Measurements from ENCODE around the gene COL4A3. TPM values are rescaled to one million over a fixed set of nuclear protein-coding genes. Genes with fewer than 3 reads are reported as not detected.

COL4A3 gene
- total and polyA plus RNA-seq, 9 of the 15 experiments (the other 6 are each of a cell fraction or from before 2014, with no cell fraction given), result not detected

DNA sequence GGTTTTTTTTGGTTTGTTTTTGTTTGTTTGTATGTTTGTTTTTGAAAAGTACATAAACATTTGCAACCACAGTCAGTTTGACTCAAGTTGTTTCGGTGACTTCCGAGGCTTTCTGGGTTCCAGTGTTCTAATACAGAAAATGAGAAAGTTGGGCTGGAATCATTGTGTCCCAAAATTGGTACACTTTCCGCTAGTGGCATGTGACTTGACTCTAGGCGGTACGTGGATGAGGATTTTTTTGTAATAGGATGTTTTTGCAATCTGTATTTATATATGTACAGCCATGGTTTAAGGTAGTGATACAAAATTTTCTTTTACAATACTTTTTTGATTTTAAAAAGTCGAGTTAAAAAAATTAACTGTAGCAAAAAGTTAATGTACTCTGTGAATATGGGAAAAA, 162.4 kb downstream of the COL4A3 start (continued):
- TF ChIP-seq SAFB (IDR thresholded peaks at IDR 0.05; ENCODE audit: borderline replicate concordance, low read depth, low read length) (no peak), ATF1 (CRISPR knock-in tag; IDR thresholded peaks at IDR 0.05) (no peak), ATF1 (tag; IDR thresholded peaks at IDR 0.05) (no peak), STAT5B (CRISPR knock-in tag; IDR thresholded peaks at IDR 0.05) (no peak), ARID1B (IDR thresholded peaks at IDR 0.05) (no peak), NFATC3 (IDR thresholded peaks at IDR 0.05) (no peak), ZNF512 (tag; IDR thresholded peaks at IDR 0.05) (no peak)

DNA sequence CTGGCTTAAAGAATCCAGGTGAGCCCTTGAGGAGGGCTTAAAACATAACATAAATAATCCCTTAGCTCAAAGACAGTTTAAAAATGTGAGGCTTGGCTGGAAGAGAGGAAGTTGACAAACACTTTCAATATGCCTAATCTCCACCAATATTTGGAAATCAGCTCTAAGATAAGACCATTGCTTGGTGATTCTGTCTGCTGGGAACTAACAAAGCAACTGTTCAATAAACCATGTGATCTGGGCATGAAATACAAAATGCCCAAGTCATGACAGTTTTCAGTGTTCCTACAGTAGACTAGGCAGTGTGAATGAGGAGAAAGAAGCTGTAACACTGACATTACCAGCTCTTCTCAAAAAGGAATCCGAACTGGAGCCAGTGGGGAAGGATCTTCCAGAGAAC, 171.3 kb downstream of the COL4A3 start:
- no peak overlapping the region for H2AFZ ChIP-seq (ENCODE audit: low read depth, low read length)
- FAIRE-seq (no peak), ATAC-seq (no peak), DNase-seq (ENCODE audit: extremely low read depth in 1 of 4, low spot score in 3 of 4) (no peak)
- intact Hi-C loops (cut with micrococcal nuclease) (no loop called here), in situ Hi-C loops (cut with MboI) (no loop called here)
- no peak overlapping the region for H3K4me3 ChIP-seq
- H3K9ac ChIP-seq (ENCODE audit: insufficient read depth in 1 of 2, low read depth in 2 of 2, low read length in 2 of 2), result no peak overlapping the region
- no peak overlapping the region for H3K27ac ChIP-seq (ENCODE audit: extremely low read depth, low read depth, low read length)
- H3K9me1 ChIP-seq (ENCODE audit: control insufficient read depth, insufficient read depth, low read length), result no peaks in the 10 kb centered on the region
- CTCF ChIA-PET (ENCODE audit: low intra/inter-chr PET ratio), result no interaction called here
- POLR2A ChIA-PET, result interaction anchor here (0.7 to 1.2 kb wide), 2 partner anchors 8 to 10 kb away, joined by 3 to 4 read pairs; no protein-coding TSS in a partner anchor
- peaks cover 58% of the 10 kb centered on the region for H3K36me3 ChIP-seq (ENCODE audit: control insufficient read depth, insufficient read depth, low read length)
- no peaks in the 10 kb centered on the region for H3K4me1 ChIP-seq (replicated peaks in 1 of 2; ENCODE audit: control insufficient read depth in 2 of 2, insufficient read depth in 2 of 2, low read length in 2 of 2)
- no peak overlapping the region for H3K4me2 ChIP-seq (ENCODE audit: insufficient read depth, low read length)
- WGBS (ENCODE audit: insufficient coverage, low coverage, missing lambda C conversion rate), result 100% methylated on average over 1 of the region's 1 CpG
- no peaks in the 10 kb centered on the region for H4K20me1 ChIP-seq (replicated peaks; ENCODE audit: control insufficient read depth, insufficient read depth, low read length)
- H3K79me2 ChIP-seq (ENCODE audit: control insufficient read depth, insufficient read depth, low read length), result no peaks in the 10 kb centered on the region
- no peaks in the 10 kb centered on the region for H3K27me3 ChIP-seq (ENCODE audit: control insufficient read depth in 2 of 2, insufficient read depth in 2 of 2, low read length in 2 of 2)
- H3K9me3 ChIP-seq (replicated peaks; ENCODE audit: control insufficient read depth, insufficient read depth, low read depth, low read length), result no peaks in the 10 kb centered on the region
- no TSS peak for BruUV-seq (replicated peaks)
- TF ChIP-seq E2F3 (CRISPR knock-in tag; IDR thresholded peaks at IDR 0.05), result no peak
- TF ChIP-seq NRF1 (conservative IDR thresholded peaks at IDR 0.05 in 1 of 2, IDR thresholded peaks at IDR 0.05 in 1 of 2), result no peak
- no peak for TF ChIP-seq TAF15 (IDR thresholded peaks at IDR 0.05; ENCODE audit: low read depth, low read length)
- TF ChIP-seq UBTF (IDR thresholded peaks at IDR 0.05; ENCODE audit: borderline replicate concordance in 1 of 2, low read depth in 2 of 2, low read length in 2 of 2), result no peak
- no peak for TF ChIP-seq ZNF347 (CRISPR knock-in tag; IDR thresholded peaks at IDR 0.05; ENCODE audit: low read depth)
- no peak for TF ChIP-seq GTF2A2 (tag; IDR thresholded peaks at IDR 0.05)
- TF ChIP-seq, protein P1, sequence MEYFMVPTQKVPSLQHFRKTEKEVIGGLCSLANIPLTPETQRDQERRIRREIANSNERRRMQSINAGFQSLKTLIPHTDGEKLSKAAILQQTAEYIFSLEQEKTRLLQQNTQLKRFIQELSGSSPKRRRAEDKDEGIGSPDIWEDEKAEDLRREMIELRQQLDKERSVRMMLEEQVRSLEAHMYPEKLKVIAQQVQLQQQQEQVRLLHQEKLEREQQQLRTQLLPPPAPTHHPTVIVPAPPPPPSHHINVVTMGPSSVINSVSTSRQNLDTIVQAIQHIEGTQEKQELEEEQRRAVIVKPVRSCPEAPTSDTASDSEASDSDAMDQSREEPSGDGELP (CRISPR knock-in tag; IDR thresholded peaks at IDR 0.05; ENCODE audit: borderline replicate concordance), result no peak
- no peak for TF ChIP-seq ZNF445 (CRISPR knock-in tag; IDR thresholded peaks at IDR 0.05; ENCODE audit: low read depth)
- TF ChIP-seq E2F6 (IDR thresholded peaks at IDR 0.05; ENCODE audit: borderline replicate concordance in 1 of 2, extremely low read depth in 1 of 2, insufficient read depth in 1 of 2, insufficient read length in 1 of 2, low read depth in 1 of 2, low read length in 1 of 2, poor library complexity in 1 of 2, severe bottlenecking in 1 of 2), result no peak
- TF ChIP-seq PHTF2 (CRISPR knock-in tag; IDR thresholded peaks at IDR 0.05), result no peak

Measured in K562 (cell line).